ENCODE measurements around the gene CYB561D2. TPM values are rescaled to one million over a fixed set of nuclear protein-coding genes. Genes with fewer than 3 reads are reported as not detected.

CYB561D2 gene
- total and polyA plus RNA-seq, 2 of the 13 experiments (the other 11 are each of a cell fraction or from before 2014, with no cell fraction given): 11.1 to 17.2 TPM

GRCh38 chr3:50337175-50337861 lies 13.3 kb upstream of the CYB561D2 start (continued):
- TF ChIP-seq PREB (CRISPR knock-in tag; IDR thresholded peaks at IDR 0.05) (no peak), KDM2A (CRISPR knock-in tag; IDR thresholded peaks at IDR 0.05; ENCODE audit: borderline replicate concordance, low read depth) (peak; percentile 49; the same call in 1 of the 2 replicates), ZNF34 (CRISPR knock-in tag; IDR thresholded peaks at IDR 0.05; ENCODE audit: borderline replicate concordance) (0 out of 2 replicates have a peak, but pooled peaks have one; percentile 66), CSRNP1 (CRISPR knock-in tag; IDR thresholded peaks at IDR 0.05) (peak; percentile 84), ATF7 (IDR thresholded peaks at IDR 0.05) (peak; percentile 94), ATF7 (CRISPR knock-in tag; IDR thresholded peaks at IDR 0.05) (peak; percentile 97), NR1H2 (CRISPR knock-in tag; IDR thresholded peaks at IDR 0.05; ENCODE audit: borderline replicate concordance, low read depth) (no peak), ZNF563 (CRISPR knock-in tag; IDR thresholded peaks at IDR 0.05) (peak; percentile 54; the same call in 1 of the 2 replicates), ZNF552 (CRISPR knock-in tag; IDR thresholded peaks at IDR 0.05; ENCODE audit: borderline replicate concordance) (peak; percentile 60; the same call in 1 of the 2 replicates), ZBTB25 (CRISPR knock-in tag; IDR thresholded peaks at IDR 0.05) (peak; percentile 97), ZNF629 (CRISPR knock-in tag; conservative IDR thresholded peaks at IDR 0.05) (no peak; the same call in 1 of the 2 replicates), CREB1 (IDR thresholded peaks at IDR 0.05) (peak; percentile 82), CREB1 (CRISPR knock-in tag; IDR thresholded peaks at IDR 0.05) (no peak; the same call in 1 of the 2 replicates), PBX2 (CRISPR knock-in tag; IDR thresholded peaks at IDR 0.05) (no peak), ZNF652 (CRISPR knock-in tag; IDR thresholded peaks at IDR 0.05; ENCODE audit: borderline replicate concordance, low read depth) (no peak), RELA (CRISPR knock-in tag; IDR thresholded peaks at IDR 0.05) (peak; percentile 73; the same call in 1 of the 2 replicates), ARID5B (CRISPR knock-in tag; IDR thresholded peaks at IDR 0.05) (peak; percentile 38; the same call in 1 of the 2 replicates), NFYB (CRISPR knock-in tag; IDR thresholded peaks at IDR 0.05) (peak; percentile 58)
